Measurements from ENCODE around the gene ABCA8.

DNA sequence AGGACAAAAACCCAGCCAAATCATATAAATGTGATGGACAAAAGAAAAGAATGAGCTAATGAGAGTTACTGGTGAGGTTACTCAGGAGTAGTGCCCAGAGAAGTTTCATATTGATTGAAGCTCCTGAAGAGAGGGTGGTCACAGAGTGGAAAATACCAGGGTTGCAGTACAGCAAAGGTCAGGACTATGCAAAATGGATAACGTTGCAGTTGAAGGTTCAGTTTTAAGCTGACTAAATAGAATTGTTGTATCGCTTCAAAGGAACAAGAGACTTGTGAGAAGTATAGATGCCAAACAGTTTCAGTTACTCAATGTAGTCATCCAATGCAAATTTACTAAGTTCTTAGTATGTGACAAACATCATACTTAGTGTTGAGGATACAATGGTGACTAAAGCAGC, 47.1 kb downstream of the ABCA8 start:
- TF ChIP-seq CTCF (IDR thresholded peaks at IDR 0.05; ENCODE audit: insufficient read depth, low read length, poor library complexity, severe bottlenecking) (no peak), EZH2phosphoT487 (conservative IDR thresholded peaks at IDR 0.05; ENCODE audit: low read length) (no peak)

All from SU-DHL-6 (cell line).